BJ (cell line): ENCODE data around the gene SLIT3. TPM values are rescaled to one million over a fixed set of nuclear protein-coding genes. Genes with fewer than 3 reads are reported as not detected.

Experiments used
- CTCF ChIA-PET: fragments of 350-600 bp; formaldehyde crosslinking; extraction: SDS; loops from one replicate; lab custom pipeline; 2021; ENCODE audit warnings: antibody characterized with exemption, inconsistent platforms; lab: Yijun Ruan, JAX
- POLR2A ChIA-PET: fragments of 300-600 bp; sonication (Branson Sonifier 250); formaldehyde crosslinking; extraction: SDS; loops from one replicate; lab custom pipeline; 2021; ENCODE audit warnings: antibody characterized with exemption; lab: Charles Lee
- DNase-seq: peaks from one replicate; pipeline ENCODE4 v3.0.0-alpha.2; 2011; ENCODE audit warnings: low read depth
- H3K27me3 ChIP-seq: 2 replicates; pipeline ENCODE4 v1.6.0; 2011; ENCODE audit warnings: low read length; ENCODE audit not compliant: control insufficient read depth, insufficient read depth
- H3K36me3 ChIP-seq: 2 replicates; pipeline ENCODE4 v1.5.1; 2011; ENCODE audit warnings: low read length; ENCODE audit not compliant: control insufficient read depth, insufficient read depth
- H3K4me3 ChIP-seq: 2 replicates; pipeline ENCODE4 v1.5.1; 2011; ENCODE audit warnings: low read depth, mild to moderate bottlenecking, control low read depth, low read length
- CTCF ChIP-seq: IDR thresholded peaks from 2 replicates; pipeline ENCODE4 v1.5.1; 2011; ENCODE audit warnings: low read depth, mild to moderate bottlenecking, control low read depth, inconsistent platforms, low read length, moderate library complexity; ENCODE audit not compliant: insufficient read depth
- polyA plus RNA-seq: library from polyadenylated mRNA; depleted of rRNA; stranded (reverse); fragments of >200 nt; gene quantifications from 2 replicates; pipeline ENCODE4 v1.2.3, GENCODE V29; 2011

The SLIT3 gene
- polyA plus RNA-seq, 1 experiment = 26.8 TPM

- ChIA-PET CTCF (interaction anchor here (1.3 kb wide), 1 partner anchor 9 kb away, joined by 5 read pairs; no protein-coding TSS in a partner anchor), POLR2A (interaction anchor here (0.7 kb wide), 1 partner anchor 20 kb away, joined by 3 read pairs; no protein-coding TSS in a partner anchor)
- no peak for TF ChIP-seq CTCF
- Histone ChIP-seq H3K27me3 (no peaks in the 10 kb centered on the region), H3K4me3 (no peak overlapping the region), H3K36me3 (no peaks in the 10 kb centered on the region)
- DNase-seq = no peak
Observed at GRCh38 chr5:168939887-168940544, 360.9 kb downstream of the SLIT3 start.

- DNase-seq = no peak
- Histone ChIP-seq H3K27me3 (no peaks in the 10 kb centered on the region), H3K36me3 (no peaks in the 10 kb centered on the region), H3K4me3 (no peak overlapping the region)
- no peak for TF ChIP-seq CTCF
- ChIA-PET POLR2A (interaction anchor here (0.7 kb wide), 1 partner anchor 19 kb away, joined by 3 read pairs; no protein-coding TSS in a partner anchor), CTCF (interaction anchor here (0.6 to 1.3 kb wide), 2 partner anchors 8 to 10 kb away, joined by 3 to 5 read pairs; no protein-coding TSS in a partner anchor)
Observed at GRCh38 chr5:168939156-168939800, 361.7 kb downstream of the SLIT3 start.

- no peak overlapping the region for H3K4me3 ChIP-seq
- ChIA-PET CTCF (interaction anchor here (2.6 kb wide), 1 partner anchor 11 kb away, joined by 16 read pairs; no protein-coding TSS in a partner anchor), POLR2A (no interaction called here)
- no peak for TF ChIP-seq CTCF
- H3K36me3 ChIP-seq = no peaks in the 10 kb centered on the region
- DNase-seq = no peak
- H3K27me3 ChIP-seq = no peaks in the 10 kb centered on the region
Observed at GRCh38 chr5:168936511-168936910, 364.4 kb downstream of the SLIT3 start.

GRCh38 chr5:168935183-168935582 lies 365.8 kb downstream of the SLIT3 start:
- no peaks in the 10 kb centered on the region for H3K27me3 ChIP-seq
- ChIA-PET CTCF (interaction anchor here (2.6 kb wide), 1 partner anchor 12 kb away, joined by 16 read pairs; no protein-coding TSS in a partner anchor), POLR2A (no interaction called here)
- H3K36me3 ChIP-seq = no peaks in the 10 kb centered on the region
- no peak for TF ChIP-seq CTCF
- no peak for DNase-seq
- H3K4me3 ChIP-seq = no peak overlapping the region

GRCh38 chr5:168934169-168934568 lies 366.8 kb downstream of the SLIT3 start:
- DNase-seq = no peak
- no peaks in the 10 kb centered on the region for H3K36me3 ChIP-seq
- TF ChIP-seq CTCF = no peak
- POLR2A ChIA-PET = no interaction called here
- CTCF ChIA-PET = no interaction called here
- H3K4me3 ChIP-seq = no peak overlapping the region
- no peaks in the 10 kb centered on the region for H3K27me3 ChIP-seq
